Measurements from ENCODE around the gene KATNA1.

KATNA1 gene

GRCh38 chr6:149600508-149600907 lies 48.0 kb downstream of the KATNA1 start:
- DNase-seq = no peak

GRCh38 chr6:149593408-149593807 lies 55.1 kb downstream of the KATNA1 start:
- DNase-seq = no peak

GRCh38 chr6:149592983-149593382 lies 55.5 kb downstream of the KATNA1 start:
- no peak for DNase-seq

- DNase-seq = no peak
Measured at GRCh38 chr6:149586149-149586548, 62.4 kb downstream of the KATNA1 start.

GRCh38 chr6:149581349-149581748 lies 67.2 kb downstream of the KATNA1 start:
- no peak for DNase-seq

- DNase-seq = no peak
Measured at GRCh38 chr6:149580880-149581279, 67.6 kb downstream of the KATNA1 start.

- no peak for DNase-seq
Measured at GRCh38 chr6:149567945-149568585, 80.4 kb downstream of the KATNA1 start.

GRCh38 chr6:149567194-149567586 lies 81.3 kb downstream of the KATNA1 start:
- DNase-seq = no peak

- peak; percentile 53 for DNase-seq
Measured at GRCh38 chr6:149566410-149567193, 81.9 kb downstream of the KATNA1 start.

GRCh38 chr6:149565527-149566409 lies 82.7 kb downstream of the KATNA1 start, which contains the start of gene GINM1:
Gene GINM1, plus strand, starts transcription at chr6:149566375. Its CDS starts 40 bp downstream, at chr6:149566415.
- peak; percentile 89 for DNase-seq

- no peak for DNase-seq
Measured at GRCh38 chr6:149563928-149564325, 84.6 kb downstream of the KATNA1 start.

- no peak for DNase-seq
Measured at GRCh38 chr6:149563203-149563927, 85.1 kb downstream of the KATNA1 start.

GRCh38 chr6:149560736-149561135 lies 87.8 kb downstream of the KATNA1 start:
- DNase-seq = no peak

- DNase-seq = no peak
Measured at GRCh38 chr6:149559389-149559788, 89.1 kb downstream of the KATNA1 start.

GRCh38 chr6:149558029-149558428 lies 90.5 kb downstream of the KATNA1 start:
- no peak for DNase-seq

GRCh38 chr6:149551920-149552319 lies 96.6 kb downstream of the KATNA1 start:
- no peak for DNase-seq

- DNase-seq = peak; percentile 93
Measured at GRCh38 chr6:149545754-149546471, 102.6 kb downstream of the KATNA1 start, which contains the start of gene PPIL4. Gene PPIL4, minus strand, starts transcription at chr6:149546043. Its CDS starts 38 bp downstream, at chr6:149546005.

GRCh38 chr6:149545258-149545753 lies 103.2 kb downstream of the KATNA1 start:
- no peak for DNase-seq

Data from NCI-H1436 (cell line).